ENCODE data around the gene BICDL2.

Gene BICDL2

DNA sequence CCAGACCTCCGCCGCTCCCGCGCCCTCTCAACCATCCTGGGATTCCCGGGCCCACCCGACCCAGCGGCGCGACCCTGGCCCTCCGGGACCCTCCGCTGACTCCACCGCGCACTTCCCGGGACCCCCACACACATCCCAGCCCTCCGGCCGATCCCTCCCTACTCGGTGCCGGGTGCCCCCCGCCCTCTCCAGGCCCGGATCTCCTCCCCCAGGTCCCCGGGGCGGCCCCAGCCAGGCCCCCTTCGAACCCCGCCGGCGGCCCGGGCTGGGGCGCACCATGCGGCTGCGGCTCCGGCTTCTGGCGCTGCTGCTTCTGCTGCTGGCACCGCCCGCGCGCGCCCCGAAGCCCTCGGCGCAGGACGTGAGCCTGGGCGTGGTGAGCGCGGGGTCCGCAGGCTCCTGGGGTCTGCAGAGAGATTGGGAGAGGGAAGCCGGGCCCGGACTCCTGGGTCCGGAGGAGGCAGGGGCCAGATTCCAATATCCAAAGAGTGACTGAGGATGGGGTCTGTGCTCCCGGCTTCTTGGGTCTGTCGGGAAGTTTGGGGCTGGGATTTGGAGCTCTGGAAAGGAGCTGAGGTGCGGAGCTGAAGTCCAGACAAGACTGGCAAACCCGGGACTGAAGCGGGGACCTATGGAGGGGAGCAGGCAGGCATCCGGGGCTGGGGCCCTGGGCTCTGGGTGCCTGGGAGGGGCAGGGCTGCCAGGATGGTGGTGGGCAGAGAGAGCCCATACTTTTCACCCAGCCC lies 10.1 kb upstream of the BICDL2 start:
- DNase-seq, result no peak

DNA sequence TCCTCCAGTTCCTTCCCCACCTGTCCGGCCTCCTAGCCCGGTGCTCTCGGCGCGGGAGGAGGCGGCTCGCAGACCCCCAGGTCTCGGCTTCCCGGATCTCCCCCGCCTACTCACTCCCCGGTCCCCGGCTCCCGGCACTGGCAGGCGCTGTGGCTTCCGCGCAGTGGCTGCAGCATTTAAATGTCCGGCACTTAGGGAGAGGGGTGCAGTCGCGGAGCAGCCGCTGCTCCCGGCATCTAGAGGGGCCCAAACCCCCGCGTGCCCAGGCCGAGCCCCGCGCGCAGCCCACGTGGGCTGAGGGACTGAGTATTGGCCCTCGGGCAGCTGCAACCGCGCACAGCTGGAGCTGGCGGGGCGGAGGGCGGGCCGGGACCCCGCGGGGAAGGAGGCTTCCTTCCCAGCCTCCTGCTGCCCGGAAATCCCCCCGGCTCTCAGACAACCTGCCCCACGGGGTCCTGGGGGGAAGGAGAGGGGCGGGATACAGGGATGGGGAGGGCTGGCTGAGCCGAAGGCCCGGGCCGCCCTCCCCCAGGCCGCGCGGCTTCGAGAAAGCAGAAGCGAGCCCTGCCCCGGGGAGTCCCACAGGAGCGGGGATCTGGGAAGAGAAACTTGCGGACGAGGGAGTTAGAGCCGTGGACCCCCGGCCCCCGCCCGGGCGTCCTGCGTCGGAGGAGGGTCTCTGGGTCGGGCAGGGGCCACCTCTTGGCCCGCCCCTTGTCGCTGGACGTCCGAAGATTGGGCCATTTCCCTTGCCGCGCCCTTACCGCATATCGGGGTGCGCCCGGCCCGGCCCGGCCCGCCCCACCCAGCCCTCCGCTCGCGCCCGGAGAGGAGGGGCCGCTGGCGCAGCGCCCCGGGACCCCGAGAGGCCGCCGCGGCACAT lies 9.3 kb upstream of the BICDL2 start, which contains the start of gene MMP25:
Gene MMP25 (plus strand): TSS at position 804 of the 883 bp plus-strand sequence. CDS start 357 bp downstream, outside the sequence.
- DNase-seq, result no peak

DNA sequence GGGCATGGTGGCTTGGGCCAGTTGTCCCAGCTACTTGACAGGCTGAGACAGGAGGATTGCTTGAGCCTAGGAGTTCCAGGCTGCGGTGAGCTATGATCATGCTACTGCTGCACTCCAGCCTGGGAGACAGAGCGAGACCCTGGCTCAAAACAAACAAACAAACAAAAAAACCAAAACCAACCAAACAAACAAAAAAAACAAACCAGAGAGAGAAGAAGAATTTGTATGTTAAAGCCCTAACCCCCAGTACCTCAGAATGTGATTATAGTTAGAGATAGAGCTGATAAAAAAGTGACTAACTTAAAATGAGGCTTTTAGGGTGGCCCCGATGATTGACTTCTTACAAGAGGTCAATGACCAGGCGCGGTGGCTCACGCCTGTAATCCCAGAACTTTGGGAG lies 8.0 kb upstream of the BICDL2 start:
- no peak for DNase-seq

DNA sequence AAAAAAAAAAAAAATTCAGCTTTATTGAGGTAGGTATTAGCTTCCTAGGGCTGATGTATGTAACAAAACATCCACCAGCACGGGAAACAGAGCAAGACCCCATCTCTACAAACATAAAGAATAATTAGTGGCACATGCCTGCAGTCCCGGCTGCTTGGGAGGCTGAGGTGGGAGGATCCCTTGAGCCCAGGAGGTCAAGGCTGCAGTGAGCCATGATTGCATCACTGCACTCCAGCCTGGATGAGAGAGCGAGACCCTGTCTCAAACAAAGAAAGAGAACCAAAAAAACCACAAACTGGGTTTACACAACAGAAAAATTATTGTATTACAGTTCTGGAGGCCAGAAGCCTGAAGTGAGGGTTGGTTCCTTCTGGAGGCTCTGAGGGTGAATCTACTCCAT lies 5.6 kb upstream of the BICDL2 start:
- no peak for DNase-seq

DNA sequence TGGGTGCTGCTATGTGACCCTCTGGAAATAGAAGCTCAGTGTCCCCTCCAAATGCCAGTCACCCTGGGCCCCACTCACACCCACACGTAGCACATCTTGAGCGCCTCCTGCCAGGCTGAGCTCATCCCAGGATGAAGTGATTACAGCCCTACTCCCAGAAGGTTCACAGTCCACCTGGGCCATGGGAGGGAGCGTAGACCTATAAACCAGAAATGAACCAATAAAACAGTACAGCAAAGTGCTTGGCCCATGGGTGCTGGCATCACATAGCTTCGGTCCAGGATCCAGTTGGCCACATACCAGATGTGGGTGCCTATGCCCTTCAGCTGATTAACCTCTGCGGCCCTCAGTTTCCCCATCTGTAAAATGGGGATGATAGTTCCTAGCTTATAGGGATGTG lies 2.2 kb upstream of the BICDL2 start:
- DNase-seq, result no peak

DNA sequence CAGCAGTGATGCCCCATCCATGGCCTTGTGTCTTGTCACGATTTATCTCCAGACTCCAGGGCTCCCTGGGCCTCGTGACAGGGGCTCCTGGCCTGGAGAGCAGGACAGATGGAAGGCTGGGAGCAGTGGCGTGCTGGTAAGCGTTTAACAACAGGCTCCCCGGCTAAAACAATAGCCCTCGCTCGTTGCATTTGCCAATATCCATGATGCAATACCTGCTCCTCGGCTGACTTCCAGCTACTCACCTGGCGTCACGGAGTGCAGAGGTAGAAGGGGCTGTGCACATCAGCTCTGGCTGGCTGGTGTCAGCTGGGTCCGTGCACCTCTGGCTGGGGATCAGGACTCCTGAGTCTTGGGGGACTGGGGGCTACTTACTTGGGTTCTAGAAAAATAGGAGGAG lies 1.5 kb upstream of the BICDL2 start:
- no peak for DNase-seq

DNA sequence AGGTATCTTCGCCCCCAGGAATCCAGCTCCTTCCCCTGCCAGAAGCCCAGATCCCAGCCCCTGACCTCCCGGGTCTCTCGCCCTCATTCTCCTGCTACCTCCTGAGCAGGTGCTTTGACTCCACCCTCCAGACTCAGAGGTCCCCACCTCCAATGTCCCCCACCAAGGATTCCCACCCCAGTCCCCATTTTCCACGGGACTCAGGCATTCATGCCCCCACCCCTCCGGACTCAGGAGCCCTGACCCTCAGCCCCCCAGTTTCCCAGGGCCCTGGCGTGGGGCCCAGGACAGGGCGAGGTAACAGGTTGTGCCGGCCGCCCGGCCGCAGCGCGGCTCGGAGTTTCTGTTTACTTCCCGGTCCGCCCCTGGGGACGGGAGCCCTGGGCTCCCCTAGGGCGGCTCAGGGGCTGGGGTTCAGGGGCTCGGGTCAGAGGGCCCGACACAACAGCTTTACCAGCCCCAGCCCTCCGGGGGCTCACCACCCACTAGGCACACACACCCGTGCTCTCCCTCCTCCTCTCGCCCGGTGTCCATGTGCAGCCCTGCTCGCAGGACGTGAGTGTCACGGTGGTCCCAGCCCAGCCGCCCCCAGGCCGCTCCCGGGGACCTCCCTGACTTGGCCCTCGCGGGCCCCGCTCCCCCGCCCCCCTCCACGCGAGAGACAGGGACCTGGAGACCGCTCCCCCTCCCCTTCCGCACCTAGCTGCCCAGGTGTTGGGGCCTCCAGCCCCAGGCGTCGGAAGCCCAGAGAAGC lies 595 bp downstream of the BICDL2 start:
- no peak for DNase-seq

DNA sequence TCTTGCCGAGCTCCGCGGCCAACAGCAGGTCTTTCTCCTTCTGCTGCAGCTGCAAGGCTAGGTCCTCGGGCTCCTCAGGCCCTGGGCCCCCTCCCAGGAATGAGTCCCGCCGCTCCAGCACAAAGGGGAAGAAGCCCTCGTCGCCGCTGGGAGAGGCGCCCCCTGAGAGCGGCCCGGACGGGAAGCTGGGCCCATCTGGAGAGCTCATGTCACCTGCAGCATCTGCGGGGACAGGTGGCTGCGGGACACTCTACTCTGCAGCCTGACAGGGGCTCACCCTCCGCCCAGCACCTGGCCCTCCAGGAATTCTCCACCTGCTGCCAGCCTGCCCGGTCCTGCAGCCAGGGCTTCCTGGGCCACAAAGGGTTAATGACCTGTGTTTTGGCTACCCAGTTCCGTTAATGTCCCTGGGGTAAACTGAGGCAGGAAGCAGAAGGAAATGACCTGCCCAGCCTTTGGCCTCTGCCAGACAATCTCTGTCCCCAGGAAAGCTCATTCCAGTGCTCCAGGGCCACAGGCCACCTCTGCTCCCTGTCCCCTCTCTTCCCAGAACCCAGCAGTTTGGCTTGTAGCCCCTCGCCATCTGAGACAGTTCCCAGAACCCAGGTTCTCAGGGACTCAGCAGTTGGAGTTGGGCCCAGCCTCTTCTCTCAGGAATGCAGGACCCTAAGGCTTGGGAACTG lies 1.3 kb downstream of the BICDL2 start:
- no peak for DNase-seq

DNA sequence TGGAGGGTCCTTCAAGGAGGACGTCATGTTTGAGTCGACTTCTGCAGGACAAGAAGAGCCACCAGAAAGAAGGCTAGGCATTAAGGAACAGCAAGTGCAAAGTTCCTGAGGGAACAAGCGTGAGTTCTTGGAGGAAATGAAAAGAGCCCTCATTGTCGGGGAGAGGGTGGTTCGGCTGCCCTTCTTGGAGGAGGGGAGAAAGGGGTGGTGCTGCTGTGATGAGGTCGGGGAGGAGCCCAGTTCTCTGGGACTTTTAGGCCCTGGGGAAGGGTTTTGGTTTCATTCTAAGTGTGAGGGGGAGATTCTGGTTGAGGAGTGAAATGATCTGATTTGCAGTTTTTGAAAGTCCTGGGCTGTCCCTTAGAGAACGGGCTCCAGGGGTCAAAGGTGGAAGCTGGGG lies 4.1 kb downstream of the BICDL2 start:
- DNase-seq, result no peak

DNA sequence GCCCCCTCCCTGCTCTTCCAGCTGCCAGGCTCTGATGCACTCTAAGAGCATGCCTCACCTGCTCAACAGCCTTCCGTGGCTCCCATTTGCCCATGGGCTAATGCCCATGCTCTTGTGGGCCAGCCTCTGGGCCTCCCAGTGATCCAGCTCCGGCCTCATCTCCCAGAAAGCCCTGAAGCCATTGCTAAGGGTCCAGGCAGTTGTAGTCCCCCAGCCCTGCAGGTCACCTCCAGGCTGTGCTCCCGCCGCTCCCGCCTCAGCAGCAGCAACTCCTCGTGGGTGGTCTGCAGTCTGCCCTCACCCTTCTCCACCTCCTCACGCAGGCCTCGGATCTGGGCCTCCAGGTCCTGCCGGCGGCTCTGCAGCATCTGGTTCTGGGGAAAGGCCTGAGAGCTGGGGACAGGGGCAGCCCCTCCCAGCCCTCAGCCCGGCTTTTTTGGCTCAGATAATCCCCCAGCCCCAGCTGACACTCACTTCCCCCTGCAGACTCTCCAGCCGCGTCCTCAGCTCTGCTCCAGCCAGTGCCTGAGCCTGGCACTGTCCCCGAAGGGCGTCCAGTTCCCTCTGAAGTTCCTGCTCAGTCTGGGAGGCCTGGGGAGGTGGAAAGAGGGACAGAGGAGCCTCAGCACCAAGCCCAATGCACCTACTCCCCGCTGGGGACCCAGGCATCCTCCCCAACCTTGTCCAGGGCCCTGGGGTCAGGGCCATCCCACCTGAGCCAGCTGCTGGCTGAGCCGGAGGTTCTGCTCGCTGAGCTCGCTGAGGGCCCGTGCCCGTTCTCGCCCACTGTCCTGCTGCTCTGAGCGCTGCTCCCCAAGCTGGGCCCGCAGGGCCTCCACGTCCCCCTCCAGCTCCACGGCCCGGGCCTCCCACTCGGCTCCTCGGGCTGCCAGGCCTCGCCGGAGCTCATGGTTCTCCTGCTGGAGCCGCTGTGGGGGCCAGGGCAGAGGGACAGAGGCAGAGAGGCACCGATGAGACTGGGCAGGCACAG lies 6.2 kb downstream of the BICDL2 start:
- no peak for DNase-seq

DNA sequence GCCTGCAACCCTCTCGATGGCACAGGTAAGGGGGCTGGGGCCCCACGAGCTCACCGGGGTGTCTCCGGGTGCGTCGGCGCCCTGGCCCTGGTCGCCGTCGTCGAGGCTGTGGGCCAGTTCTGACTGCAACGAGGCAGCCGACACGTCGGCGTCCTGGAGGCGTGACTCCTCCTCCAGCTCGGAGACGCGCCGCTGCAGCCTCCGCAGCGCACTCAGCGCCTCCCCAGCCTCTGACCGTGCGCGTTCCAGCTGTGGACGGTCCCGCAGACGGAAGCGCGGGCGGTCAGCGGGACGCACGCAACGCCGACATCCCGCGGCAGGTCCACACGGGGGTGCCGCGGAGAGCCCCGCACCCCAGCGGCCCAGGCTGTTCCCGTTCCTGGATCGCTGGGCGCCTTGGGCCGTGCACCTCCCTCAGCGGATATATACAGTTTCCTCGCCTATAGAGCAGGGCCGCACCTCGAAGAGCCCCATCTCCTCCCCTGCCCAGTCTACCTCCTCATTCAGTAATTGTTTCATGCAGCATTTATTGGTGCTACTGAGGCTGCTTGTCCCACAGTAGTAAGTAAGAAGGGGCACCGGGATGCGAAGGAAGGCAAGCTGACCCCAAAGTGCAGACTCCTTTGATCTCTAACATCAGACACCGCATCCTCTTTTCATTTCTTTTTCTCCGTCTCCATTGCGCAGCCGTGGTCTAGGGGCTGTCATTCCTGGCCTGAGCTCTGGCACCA lies 7.1 kb downstream of the BICDL2 start:
- no peak for DNase-seq

DNA sequence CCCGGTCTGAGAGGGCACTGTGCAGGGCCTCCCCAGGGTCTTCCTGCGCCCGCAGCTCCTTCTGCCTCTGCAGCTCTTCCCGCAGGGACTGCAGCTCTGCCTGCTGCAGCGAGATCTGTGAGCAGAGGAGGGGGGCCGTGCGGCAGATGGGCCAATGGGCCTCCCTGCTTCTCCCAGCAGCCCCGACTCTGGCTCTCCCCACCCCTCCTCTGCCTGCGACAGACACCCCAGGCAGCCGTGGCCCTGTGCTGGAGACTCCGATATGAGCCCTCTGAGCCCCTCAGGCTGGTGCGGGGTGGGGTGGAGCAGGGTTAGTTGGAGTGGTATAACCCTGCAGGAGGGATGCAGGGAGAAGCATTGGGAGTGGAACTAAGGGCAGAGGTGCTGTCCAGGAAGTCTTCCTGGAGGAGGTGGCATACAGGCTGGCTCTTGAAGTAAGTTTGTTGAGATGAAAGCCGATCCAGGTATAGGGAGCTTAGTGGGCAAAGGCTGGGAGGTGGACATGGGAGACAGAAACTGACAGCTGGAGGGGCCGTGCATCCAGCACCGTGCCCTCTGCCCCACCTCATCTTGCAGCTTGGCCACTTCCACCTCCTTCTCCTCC lies 7.9 kb downstream of the BICDL2 start:
- no peak for DNase-seq

DNA sequence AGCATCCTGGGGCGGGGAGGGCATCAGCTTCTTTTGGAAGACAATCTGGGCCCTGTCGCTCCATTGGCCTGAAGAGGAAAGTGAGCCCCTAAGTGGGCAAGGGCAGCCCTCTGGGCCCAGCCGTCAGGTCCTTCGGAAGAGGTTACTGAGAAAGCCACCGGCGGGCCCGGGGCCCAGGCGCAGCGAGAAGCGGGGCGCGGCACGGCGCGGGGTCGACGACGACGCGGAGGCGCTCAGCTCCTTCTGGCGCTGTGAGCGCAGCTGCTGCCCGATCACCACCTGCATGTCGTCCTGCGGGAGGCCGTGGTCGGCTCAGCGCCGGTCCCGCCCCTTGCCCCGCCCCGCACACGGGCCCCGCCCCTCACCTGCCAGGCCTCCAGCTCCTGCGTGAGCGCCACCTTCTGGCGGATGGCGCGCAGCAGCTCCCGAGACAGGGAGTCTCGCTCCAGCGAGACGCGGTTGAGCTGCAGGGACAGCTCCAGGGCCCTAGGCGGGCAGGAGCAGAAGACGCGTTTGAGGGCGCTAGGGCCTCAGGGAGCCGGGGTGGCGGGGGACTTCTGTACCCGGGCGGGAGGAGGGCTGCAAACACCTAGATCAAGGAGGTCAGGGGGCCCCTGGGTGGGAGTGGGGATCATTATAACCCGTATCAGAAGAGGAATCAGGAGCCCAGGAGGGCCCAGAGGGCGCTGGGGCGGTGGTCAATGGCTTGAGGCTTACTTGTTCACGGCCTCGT lies 8.6 kb downstream of the BICDL2 start:
- DNase-seq, result peak; percentile 63 to 71

DNA sequence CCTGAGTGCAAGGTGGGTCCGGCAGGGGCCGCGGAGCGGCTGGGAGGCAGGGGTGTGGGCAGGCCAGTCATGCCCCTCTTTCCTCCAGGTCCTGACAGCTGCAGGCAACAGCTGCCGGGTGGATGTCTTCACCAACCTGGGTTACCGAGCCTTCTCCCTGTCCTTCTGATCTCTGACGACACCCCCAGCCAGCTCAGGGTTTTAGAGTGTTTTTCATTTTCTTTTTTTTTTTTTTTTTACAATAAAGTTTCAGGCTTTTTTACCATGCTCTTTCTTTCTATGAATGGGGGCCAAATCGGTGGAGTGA lies 9.3 kb downstream of the BICDL2 start:
- no peak for DNase-seq

DNA sequence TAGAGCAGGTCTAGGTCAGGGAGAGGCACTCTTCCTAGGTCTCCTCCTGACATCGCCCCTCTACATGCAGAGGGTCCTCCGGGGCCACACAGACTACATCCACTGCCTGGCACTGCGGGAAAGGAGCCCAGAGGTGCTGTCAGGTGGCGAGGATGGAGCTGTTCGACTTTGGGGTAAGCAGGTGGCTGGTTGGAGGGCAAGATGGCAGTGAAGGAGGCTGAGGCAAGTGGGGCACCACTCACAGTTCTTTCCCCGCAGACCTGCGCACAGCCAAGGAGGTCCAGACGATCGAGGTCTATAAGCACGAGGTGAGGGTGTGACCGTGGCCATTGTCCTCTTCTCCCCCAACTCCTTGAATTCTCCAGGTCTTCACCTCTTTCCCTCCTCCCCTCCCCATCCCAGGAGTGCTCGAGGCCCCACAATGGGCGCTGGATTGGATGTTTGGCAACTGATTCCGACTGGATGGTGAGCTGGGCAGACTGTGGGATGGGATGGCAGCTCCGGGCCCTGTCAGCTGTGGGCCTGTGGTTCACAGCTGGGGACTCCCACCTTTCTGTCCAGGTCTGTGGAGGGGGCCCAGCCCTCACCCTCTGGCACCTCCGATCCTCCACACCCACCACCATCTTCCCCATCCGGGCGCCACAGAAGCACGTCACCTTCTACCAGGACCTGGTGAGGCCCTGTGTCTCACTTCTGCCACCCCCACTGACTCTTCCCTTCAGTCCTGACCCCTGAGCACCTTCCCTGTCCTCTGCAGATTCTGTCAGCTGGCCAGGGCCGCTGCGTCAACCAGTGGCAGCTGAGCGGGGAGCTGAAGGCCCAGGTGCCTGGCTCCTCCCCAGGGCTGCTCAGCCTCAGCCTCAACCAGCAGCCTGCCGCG lies 9.9 kb downstream of the BICDL2 start:
- DNase-seq, result no peak

DNA sequence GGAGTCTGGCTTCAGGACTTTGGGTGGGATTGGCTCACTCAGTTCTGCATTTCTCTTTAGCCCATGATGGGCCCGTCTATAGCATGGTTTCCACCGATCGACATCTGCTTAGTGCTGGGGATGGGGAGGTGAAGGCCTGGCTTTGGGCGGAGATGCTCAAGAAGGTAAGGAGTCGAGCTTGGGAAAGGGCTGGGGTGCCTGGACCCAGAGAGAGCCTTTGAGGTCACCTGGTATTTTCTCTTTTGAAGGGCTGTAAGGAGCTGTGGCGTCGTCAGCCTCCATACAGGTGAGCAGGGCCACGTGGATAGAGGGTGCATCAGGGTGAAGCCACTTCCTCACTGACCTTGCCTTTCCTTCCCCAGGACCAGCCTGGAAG lies 10.8 kb downstream of the BICDL2 start:
- DNase-seq, result no peak

DNA sequence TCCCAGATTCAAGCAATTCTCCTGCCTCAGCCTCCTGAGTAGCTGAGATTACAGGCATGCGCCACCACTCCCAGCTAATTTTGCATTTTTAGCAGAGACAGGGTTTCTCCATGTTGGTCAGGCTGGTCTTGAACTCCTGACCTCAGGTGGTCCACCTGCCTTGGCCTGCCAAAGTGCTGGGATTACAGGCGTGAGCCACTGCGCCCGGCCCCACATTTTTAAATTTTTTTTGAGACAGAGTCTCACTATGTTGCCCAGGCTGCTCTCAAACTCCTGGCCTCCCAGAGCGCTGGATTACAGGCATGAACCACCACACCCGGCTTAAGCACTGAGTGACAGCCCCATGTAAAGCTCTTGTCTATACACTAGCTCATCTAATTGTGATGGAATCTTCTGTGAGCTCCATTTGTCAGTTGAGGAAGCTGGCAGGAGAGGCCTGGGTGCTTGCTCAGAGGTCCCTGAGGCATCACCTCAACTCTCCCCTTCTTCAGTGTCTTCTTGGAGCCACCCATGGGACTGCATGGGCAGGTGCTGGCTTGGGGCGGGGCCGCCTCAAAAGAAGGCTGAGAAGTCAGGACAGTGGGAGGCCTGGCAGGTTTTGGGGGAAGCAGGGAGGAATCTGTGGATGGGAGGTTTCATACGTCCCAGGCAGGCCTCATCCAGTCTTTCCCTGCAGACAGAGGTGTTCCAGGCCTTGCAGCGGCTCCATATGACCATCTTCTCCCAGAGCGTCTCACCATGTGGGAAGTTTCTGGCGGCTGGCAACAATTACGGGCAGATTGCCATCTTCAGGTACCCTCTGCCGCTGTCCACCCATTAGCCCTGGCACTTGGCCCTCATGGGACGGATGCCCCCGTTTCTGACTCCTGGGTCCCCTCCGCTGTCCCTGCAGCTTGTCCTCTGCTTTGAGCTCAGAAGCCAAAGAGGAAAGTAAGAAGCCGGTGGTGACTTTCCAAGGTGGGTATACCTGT lies 11.4 kb downstream of the BICDL2 start:
- DNase-seq, result no peak
